NCI-H226 (cell line): Measurements from ENCODE around the gene PAPSS1.
"Not testable (repeated sequence)": the region's sequence is repeated elsewhere in the genome, so short reads cannot be mapped to it uniquely, and the experiment has no call there.

Experiments
- DNase-seq: peaks from one replicate; pipeline ENCODE4 v3.0.0-alpha.2; 2015

The PAPSS1 gene

GRCh38 chr4:107719922-107720722 lies at the start of gene PAPSS1:
TSS of gene PAPSS1 (minus strand) at chr4:107720234. CDS start at chr4:107720179, 55 bp downstream.
- peak; percentile 88 for DNase-seq

- DNase-seq: no peak
These were observed 40.4 kb upstream of the PAPSS1 start for GRCh38 chr4:107760281-107760947.

GRCh38 chr4:107757864-107758476 lies 37.9 kb upstream of the PAPSS1 start:
- no peak for DNase-seq

GRCh38 chr4:107757283-107757682 lies 37.2 kb upstream of the PAPSS1 start:
- DNase-seq: no peak

- no peak for DNase-seq
These were observed 35.9 kb upstream of the PAPSS1 start for GRCh38 chr4:107755841-107756356.

GRCh38 chr4:107751670-107752069 lies 31.6 kb upstream of the PAPSS1 start:
- DNase-seq: no peak

GRCh38 chr4:107747748-107748486 lies 27.9 kb upstream of the PAPSS1 start:
- no peak for DNase-seq

- no peak for DNase-seq
These were observed 26.1 kb upstream of the PAPSS1 start for GRCh38 chr4:107746161-107746560.

GRCh38 chr4:107744532-107744931 lies 24.5 kb upstream of the PAPSS1 start:
- no peak for DNase-seq

- DNase-seq: no peak
These were observed 23.5 kb upstream of the PAPSS1 start for GRCh38 chr4:107743532-107743931.

GRCh38 chr4:107742791-107743190 lies 22.8 kb upstream of the PAPSS1 start:
- no peak for DNase-seq

- DNase-seq: no peak
These were observed 22.2 kb upstream of the PAPSS1 start for GRCh38 chr4:107742196-107742595.

GRCh38 chr4:107740950-107741701 lies 21.1 kb upstream of the PAPSS1 start:
- peak; percentile 70 for DNase-seq

- peak; percentile 20 for DNase-seq
These were observed 20.3 kb upstream of the PAPSS1 start for GRCh38 chr4:107740381-107740780.

- DNase-seq: no peak
These were observed 17.4 kb upstream of the PAPSS1 start for GRCh38 chr4:107737450-107737849.

GRCh38 chr4:107736924-107737448 lies 17.0 kb upstream of the PAPSS1 start:
- no peak for DNase-seq

GRCh38 chr4:107736037-107736436 lies 16.0 kb upstream of the PAPSS1 start:
- no peak for DNase-seq

- DNase-seq: peak; percentile 8
These were observed 14.1 kb upstream of the PAPSS1 start for GRCh38 chr4:107734120-107734519.

GRCh38 chr4:107733431-107733925 lies 13.4 kb upstream of the PAPSS1 start:
- no peak for DNase-seq

GRCh38 chr4:107729050-107729449 lies 9.0 kb upstream of the PAPSS1 start:
- DNase-seq: not testable (repeated sequence)

GRCh38 chr4:107726131-107726925 lies 6.3 kb upstream of the PAPSS1 start:
- not testable (repeated sequence) for DNase-seq
